Cardiac septum (tissue), 1 donor: Measurements from ENCODE around the gene CBFA2T3. TPM values are rescaled to one million over a fixed set of nuclear protein-coding genes. Genes with fewer than 3 reads are reported as not detected.

ENCODE experiments used
- DNase-seq: peaks from one replicate; pipeline ENCODE4 v3.0.0-alpha.2; 2020; ENCODE audit warnings: low spot score
- intact Hi-C: fragments of 100-400 bp; cut with DNase I; formaldehyde crosslinking; loops from one replicate; pipeline ENCODE4 v1.14.0; 2022
- total RNA-seq: library from RNA; stranded (reverse); fragmentation: NEBNext Ultra II Directional; extraction: Animal tissue kit (Norgen Biotek cat#: 25700); gene quantifications from one replicate; pipeline ENCODE4 v1.2.1, GENCODE V29; 2021
- donor health status: DM: no; HTN: no; CAD: no.

The CBFA2T3 gene
- total RNA-seq, 1 donor from 2014 or later: 5.9 TPM

DNA sequence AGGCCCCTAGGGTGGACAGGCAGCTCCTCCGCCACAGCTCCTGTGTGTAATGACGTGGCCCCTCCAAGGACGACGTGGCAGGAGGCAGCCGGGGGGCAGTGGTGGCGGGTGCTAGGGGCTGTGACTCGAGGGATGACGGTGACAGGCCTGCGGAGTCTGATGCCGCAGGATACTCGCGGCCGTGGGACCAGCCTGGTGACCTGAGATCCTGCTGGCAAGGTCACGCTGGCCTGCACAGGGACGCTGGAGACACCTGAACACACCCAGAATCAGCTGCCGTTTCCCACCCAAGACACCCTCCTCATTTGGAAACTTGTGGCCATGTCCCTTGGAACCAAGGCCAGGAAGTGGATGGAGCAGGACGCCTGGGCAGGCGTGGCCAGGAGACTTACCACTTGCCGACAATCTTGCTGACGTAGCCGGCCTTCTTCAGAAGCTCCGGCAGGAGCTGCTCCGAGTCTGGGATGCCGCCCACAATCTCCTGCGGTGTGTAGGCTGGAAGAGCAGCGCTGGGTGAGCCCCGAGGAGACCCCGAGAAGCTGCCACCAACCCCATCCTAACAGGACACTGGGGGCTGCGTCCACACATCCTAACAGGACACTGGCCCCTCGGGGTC is 136.3 kb downstream of the CBFA2T3 start:
- intact Hi-C loops: no loop called here
- no peak for DNase-seq

DNA sequence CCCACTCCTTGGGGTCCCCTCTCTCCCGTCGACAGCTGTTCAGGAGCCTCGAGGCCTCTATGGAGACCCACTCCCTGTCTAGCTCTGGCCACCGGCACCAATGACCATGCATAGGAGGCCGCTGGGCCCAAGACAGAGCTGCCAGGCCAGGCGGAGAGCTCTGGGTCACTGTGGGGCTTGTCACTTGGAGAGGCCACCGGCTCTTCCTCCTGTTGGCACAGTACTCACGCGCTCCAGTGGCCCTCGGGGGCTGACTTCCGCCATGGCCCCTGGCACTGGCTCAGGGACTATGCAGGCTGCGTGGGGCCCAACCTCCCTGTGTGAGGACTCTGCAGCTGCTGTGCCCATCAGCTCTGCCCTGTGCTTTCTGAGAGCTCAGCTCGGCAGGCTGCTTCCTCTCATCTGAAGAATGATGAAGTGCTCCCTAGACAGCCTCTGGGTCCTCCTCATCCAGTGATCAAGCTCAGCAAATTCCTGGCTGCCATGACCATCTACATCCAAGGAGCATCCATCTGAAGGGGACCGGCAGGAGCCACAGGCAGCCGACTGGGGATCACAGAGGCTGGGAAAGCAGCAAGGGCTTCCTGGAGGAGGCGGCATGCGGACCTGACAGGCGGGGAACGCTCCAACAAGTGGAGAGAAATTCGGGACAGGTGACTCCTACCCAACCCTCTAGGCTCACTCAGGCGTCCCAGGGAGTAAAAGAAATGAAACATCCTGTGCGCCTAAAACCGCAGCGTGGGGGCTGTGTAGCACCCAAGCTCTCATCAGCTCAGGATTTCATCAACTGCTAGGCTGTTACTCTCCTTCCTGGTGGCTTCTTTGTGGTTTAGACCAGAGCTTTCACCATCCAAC is 137.0 kb downstream of the CBFA2T3 start:
- DNase-seq: no peak
- intact Hi-C loops: no loop called here

DNA sequence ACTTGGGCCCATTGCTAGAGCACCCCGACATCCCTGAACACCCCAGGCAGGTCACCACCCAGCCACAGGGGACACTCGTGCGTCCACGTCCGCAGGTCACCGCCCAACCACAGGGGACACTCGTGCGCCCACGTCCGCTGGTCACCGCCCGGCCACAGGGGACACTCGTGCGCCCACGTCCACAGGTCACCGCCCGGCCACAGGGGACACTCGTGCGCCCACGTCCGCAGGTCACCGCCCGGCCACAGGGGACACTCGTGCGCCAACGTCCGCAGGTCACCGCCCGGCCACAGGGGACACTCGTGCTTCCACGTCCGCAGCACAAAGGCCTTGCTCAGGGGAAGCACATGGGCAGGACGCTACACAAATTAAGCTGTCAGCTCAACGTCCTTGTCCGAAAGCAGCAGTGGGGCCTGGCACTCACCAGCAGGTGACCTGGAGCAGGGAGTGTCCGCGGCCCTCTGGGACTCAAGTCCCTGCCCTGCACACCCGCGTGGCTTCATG is 137.9 kb downstream of the CBFA2T3 start:
- DNase-seq: no peak
- intact Hi-C loops: no loop called here

DNA sequence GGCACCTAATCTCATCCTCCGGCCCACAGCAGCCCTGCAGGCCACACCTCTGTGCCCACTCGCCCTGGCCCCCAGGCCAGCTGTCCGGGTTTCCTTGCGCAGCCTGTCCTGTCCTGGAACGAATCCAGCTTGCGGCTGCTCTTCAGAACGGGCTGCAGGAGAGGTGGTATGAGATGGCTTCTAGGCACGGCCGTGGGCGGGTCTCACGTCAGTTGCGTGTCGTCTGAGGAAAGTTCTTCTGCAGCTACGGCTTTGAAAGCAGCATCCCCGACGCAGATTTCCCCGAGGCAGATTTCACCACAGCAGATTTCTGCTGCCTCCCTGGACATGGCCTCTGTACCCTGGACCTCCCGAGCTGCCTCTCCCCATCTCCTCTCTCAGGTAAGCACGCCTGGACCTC is 138.4 kb downstream of the CBFA2T3 start:
- no peak for DNase-seq
- intact Hi-C loops: no loop called here

DNA sequence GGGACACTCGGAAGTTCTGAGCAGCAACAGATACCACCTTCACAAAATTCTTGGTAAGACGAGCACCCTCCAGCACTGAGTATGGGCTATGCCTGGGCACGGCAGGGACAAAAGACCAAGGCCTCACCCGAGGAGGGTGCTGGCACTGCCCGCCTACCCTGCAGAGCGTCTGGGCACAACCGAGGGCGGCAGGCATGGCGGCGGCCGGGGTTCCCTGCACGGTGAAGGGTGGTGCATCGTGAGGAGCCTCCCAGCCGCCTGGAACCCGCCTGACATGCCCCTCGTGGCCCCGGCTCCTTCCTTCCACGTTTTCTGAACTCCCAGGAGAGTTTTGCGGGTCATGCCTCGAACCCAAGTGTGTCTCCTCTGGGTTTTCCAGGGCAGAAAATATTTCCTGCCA is 139.2 kb downstream of the CBFA2T3 start:
- intact Hi-C loops: no loop called here
- DNase-seq: no peak

DNA sequence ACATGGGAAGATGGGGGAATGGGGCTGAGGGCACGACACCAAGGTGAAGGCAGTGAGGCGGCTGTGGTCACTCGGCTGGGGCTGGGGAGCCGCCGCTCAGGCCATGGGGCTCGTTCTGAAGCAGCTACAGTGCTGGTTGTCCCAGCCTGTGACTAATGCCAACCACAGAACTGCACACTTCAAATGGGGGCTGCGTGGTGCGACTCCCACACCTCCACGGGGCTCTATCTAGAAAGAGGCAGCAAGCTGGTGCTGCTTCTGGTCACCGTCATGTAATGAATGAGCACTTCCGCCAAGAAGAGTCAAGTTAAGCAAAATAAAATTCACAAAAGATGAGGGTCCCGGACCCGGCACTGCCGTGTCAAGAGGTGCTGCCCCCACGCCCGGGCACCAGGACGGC is 140.2 kb downstream of the CBFA2T3 start:
- intact Hi-C loops: no loop called here
- DNase-seq: no peak

DNA sequence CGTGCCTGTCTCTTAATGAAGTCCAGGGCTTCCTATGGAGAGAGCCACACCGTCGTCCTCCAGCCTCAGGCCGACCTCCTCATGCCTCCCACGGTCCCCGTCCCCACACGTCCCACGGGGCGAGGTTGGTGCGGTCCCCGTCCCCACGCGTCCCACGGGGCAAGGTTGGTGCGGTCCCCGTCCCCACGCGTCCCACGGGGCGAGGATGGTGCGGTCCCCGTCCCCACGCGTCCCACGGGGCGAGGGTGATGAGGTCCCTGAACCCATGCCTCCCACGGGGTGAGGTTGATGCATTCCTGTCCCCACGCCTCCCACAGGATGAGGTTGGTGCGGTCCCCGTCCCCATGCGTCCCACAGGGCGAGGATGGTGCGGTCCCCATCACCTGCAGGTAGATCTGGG is 141.2 kb downstream of the CBFA2T3 start:
- intact Hi-C loops: no loop called here
- no peak for DNase-seq

DNA sequence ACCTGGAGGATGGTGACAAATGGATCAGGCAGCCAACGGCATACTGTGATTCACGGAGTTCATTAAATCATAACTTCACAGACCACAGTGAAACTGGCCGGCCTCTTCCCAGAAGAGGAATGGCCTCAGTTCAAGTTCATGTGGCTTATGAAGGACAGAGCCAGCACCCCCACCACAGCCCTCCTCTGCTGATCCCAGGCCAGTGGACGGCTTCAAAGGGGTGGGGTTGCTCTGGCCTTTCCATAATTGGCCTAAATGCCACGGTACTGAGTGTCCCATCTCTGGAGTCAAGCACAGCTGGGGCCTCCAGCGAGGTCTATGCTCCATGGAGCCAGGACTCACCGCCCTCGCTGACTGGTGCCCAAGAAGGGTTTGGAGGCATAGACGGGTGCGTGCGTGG is 141.6 kb downstream of the CBFA2T3 start:
- intact Hi-C loops: no loop called here

DNA sequence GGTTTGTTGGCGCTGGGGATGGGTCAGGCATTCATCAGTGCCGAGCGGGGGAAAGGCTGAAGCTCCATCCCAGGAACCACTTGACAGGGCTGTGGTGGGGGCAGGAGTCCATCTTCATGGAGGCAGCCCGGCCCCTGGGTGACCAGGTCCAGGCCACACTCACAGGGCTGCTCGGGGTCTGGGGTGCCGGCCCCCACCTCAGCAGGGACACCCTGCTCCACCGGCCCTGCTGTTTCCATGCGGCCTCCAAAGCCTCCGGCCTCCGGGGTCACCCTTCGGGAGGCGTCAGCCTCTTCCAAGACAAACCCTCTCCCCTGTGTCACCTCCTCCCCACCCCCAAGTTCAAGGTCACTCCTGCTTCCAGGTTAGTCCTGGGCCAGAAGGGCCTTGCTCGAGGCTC is 142.3 kb downstream of the CBFA2T3 start:
- no peak for DNase-seq
- intact Hi-C loops: no loop called here

More for the DNA sequence above, 141.6 kb downstream of the CBFA2T3 start:
- no peak for DNase-seq

DNA sequence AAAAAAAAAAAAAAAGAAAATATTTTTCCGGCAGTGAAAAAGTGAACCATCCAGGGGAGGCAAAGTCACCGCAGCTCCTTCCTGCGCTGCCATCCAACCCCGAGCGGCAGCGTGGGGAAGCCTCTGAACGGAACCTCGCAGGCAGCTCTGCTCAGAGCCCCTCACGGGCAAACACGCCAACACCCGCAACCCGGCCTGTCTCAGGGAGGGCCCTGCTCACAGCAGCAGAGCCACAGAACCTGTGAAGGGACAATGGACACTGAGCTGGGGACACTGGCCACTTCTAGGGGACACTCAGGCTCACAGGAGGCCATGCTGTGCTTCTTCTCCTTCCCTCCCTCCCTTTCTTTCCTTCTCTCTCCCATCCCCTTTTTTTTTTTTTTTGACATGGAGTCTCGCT is 143.9 kb downstream of the CBFA2T3 start:
- intact Hi-C loops: no loop called here
- no peak for DNase-seq

DNA sequence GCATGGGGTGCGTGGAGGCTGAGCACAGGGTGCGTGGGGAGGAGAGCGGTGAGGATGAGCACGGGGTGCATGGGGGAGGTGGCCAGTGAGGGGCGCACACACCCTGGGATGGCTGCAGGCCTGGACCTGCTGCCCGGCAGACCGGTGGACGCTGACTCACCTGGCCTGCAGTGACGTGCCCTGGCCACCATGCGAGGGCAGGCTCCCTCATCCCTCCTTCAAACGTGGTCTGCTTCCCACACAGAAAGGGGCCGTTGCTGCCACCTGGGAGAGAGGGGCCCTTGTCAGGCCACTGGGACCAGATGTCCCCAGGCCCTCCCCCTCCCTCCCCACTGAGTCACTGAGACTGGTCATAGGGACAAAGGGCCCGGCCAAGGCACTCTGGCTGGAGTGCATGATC is 145.2 kb downstream of the CBFA2T3 start:
- DNase-seq: no peak
- intact Hi-C loops: no loop called here

DNA sequence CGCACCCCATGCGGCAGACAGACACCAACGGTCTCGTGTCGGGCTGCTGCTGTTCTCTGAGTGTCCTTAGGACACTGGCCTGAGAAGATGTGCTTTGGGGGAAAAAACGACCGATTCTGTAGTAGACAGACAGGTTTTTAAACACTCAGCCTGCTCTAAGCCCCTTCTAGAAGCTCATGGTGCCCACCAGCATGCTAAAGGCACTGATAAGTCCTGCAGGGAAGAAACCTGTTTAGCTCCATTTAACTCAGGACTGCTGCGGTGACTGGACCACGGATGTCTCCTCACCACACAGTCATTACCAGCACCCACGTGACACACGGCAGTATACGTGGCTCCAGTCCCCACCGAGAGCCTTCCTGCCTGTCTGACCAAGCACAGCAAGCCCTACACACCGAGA is 146.2 kb downstream of the CBFA2T3 start:
- intact Hi-C loops: no loop called here
- DNase-seq: no peak

DNA sequence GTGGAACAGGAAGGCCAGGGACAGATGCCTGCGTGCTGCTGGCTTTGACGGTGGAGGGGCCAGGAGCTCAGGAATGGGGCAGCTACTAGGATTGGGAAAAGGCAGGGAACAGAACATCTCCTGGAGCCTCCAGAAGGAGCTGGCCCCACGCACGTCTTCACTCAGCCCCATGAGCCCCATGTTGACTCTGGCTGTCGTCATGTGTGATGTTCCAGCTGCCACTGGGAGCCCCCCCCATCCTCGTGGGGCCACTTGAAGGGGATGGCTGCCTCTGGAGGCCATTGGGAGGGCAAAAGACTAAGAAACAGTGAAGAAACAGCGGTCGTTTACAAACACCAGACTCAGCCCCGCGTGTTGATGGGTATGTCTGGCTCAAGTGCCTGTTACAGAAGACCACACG is 146.7 kb downstream of the CBFA2T3 start:
- intact Hi-C loops: no loop called here
- no peak for DNase-seq

DNA sequence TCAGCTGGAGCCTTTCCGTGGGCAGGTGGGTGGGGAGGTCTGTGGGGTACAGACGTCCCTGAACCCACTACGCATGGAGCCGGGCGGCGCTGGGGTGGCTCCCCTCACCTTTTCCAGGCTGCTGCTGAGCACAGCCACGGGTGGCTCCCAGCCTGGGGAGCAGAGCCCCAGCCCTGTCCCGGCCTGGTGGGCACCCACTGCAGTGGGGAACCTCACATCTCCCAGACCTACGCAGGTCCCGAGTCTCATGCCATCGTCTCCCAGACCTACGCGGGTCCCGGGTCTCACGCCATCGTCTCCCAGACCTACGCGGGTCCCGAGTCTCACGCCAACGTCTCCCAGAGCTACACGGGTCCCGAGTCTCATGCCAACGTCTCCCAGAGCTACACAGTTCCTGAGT is 148.3 kb downstream of the CBFA2T3 start:
- intact Hi-C loops: no loop called here
- no peak for DNase-seq

DNA sequence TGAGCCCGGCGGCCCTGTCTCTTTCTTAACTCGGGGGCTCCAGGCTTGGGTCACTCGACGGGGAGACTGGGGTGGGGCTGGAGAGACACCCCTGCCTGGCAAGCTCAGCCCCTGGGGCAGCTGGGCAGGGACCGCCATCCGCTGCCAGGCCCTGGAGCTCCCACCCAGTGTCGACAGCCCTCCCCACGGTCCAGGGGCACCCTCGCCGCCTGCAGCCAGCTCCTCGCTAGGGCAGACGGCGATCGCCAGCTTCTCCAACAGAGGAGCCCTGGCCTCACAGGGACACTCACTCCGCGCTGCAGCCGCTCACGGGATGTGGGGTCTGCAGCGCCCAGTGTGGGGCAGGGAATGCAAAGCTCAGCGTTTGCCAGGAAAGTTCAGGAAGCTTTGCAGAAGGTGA is 149.3 kb downstream of the CBFA2T3 start:
- DNase-seq: no peak
- intact Hi-C loops: no loop called here

DNA sequence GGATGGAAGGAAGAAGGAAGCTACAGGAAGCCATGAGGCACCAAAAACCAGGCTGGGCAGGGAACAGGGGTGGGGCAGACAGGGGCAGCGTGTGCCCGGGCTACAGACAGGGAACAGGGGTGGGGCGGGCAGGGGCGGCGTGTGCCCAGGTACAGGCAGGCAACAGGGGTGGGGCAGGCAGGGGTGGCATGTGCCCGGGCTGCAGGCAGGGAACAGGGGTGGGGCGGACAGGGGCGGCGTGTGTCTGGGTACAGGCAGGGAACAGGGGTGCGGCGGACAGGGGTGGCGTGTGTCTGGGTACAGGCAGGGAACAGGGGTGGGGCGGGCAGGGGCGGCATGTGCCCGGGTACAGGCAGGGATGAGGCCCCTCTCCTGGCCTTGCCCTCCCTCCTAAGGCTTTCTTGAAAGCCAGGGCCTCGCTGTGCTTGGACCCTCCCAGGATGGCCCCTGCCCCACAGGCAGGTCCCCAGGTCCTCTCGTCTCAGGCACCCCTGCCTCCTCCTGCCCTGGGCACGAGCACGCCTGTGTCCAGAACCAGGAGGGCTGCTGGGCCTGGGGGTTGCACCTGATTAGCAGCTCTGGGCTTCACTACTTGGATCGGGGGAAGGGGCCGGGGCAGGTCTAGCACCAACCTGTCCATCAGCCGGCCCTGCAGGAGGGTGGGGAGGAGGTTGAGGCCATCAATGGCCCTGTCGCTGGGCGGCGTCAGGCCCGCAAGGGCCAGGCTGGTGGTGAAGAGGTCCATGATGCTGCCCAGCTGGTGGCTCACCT is 150.8 kb downstream of the CBFA2T3 start:
- DNase-seq: no peak
- intact Hi-C loops: no loop called here

DNA sequence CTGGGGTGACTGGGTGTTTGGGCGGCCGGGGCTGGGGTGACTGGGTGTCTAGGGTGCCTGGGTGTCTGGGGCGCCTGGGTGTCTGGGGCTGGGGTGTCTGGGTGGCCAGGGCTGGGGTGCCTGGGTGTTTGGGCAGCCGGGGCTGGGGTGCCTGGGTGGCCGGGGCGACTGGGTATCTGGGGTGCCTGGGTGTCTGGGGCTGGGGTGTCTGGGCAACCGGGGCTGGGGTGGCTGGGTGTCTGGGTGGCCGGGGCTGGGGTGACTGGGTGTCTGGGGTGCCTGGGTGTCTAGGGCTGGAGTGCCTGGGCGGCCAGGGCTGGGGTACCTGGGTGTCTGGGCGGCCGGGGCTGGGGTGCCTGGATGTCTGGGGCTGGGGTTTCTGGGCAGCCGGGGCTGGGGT is 151.9 kb downstream of the CBFA2T3 start:
- DNase-seq: no peak
- intact Hi-C loops: no loop called here
